GM19351 (cell line): Measurements from ENCODE around the gene SPRY1.

ENCODE experiments used
- ATAC-seq: cut with Tn5 transposase; IDR thresholded peaks from one replicate; pipeline ENCODE4 v1.9.1; 2021; ENCODE audit warnings: mild to moderate bottlenecking, moderate library complexity; ENCODE audit not compliant: unreplicated experiment

Gene SPRY1, protein sequence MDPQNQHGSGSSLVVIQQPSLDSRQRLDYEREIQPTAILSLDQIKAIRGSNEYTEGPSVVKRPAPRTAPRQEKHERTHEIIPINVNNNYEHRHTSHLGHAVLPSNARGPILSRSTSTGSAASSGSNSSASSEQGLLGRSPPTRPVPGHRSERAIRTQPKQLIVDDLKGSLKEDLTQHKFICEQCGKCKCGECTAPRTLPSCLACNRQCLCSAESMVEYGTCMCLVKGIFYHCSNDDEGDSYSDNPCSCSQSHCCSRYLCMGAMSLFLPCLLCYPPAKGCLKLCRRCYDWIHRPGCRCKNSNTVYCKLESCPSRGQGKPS

DNA sequence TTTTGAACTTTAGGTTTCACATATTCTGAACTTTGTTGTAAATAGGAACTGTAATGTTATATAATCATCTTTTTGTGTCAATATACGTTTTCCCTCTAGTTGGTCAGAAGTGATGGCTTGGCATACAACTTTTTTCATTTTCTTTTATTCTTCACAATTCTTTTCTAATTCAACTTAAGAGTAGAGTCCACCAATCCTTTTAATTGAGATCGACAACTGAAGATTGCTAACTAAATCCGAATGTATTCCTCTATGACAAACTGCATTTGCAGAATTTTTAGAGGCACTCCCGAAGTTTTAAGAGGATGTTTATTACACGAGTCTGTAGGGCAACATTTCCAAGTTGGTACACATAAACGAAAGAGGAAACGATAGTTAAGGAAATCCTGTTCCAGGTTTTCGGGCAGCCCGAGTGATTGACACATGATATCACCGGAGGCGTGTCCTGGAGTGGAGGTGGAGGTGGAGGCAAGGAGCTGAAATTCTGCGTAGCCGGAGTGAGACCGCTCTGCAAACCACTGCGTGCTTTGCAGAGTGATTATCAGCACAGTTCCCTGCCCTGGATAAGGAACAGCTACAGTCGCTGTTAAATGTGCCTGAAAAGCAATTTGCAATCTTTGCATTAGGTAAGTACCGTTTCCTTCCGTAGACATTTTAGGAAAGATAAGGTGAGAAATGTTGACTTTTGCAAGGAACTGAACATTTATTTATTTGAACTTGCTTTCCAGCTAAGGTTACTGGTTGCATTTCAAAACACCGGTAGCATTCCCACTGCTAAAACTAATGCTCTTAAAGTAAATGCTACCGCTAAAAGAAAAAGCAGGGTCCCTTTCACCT, at the start of gene SPRY1:
Gene SPRY1 (plus strand): TSS at position 489 of the 837 bp plus-strand sequence. CDS start 4,797 bp downstream, outside the sequence.
- peak; percentile 46 for ATAC-seq

DNA sequence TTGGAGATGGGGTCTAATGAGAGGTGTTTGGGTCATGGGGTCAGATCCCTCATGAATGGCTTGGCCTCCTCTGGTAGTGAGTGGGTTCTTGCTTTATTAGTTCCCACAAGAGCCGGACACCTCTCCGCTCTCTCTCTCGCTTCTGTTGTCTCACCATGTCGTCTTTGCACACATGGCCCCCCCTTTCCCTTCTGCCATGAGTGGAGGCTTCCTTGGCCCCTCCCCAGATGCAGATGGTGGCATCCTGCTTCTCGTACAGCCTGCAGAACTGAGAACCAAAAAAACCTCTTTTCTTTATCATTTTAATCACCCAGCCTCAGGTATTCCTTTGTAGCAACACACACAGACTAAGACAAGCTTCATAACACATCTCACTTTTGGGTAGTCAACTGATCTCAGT, 49.6 kb upstream of the SPRY1 start:
- ATAC-seq, result no peak

DNA sequence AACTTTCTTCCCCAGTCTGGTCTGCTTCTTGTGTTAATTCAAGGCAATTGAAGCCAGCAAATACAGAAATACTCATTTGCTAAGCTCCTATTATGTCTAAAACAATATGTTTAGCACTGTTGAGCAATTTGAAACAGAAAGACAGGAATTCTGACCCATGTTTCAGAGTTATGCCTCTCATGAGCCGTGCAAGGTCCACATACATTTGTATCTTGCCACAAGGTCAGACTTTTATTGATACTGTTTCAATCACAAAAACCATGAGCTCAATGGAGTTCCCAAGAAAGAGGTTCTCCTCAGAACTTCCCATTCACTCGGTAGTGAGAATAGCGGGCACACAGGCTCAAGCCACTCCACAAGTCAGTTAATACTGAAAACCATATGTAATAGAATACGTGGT, 47.6 kb upstream of the SPRY1 start:
- ATAC-seq, result no peak

DNA sequence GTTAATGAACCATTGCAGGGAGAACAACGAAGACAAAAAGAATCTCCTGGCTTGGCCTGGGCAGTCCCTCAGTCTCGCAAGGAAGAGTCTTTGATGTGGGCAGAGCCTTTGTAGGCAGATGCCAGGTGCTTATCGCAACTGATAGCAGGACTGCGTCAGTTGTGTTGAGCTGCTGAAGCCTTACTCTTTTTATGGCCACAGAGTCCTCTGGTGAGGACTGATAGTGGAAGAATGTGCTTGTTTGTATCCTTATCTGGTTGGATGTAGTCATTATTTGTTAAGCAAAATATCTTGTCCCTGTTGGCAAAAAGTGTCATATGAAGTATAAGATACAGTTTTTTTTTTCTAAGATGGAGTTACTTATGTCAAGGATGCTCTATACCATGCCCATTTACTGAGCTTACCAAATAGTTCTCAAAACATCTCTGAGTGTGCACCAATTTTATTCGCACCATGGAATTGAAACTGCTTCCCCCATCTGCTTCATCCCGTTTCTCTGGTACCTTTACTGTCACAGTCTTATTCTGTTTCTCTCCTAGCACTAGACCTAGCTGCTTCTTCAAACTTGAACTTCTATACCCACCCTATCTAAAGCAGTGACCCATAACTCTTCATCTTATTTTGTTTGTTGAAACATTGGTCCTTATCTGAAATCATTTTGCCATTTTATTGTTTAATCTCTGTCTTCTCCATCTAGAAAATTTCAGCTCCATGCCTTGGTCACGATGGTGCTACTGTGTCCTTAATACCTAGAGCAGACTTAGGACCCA, 47.0 kb upstream of the SPRY1 start:
- no peak for ATAC-seq

- ATAC-seq, result no peak
Observed at GRCh38 chr4:123350191-123350544, 46.4 kb upstream of the SPRY1 start.

DNA sequence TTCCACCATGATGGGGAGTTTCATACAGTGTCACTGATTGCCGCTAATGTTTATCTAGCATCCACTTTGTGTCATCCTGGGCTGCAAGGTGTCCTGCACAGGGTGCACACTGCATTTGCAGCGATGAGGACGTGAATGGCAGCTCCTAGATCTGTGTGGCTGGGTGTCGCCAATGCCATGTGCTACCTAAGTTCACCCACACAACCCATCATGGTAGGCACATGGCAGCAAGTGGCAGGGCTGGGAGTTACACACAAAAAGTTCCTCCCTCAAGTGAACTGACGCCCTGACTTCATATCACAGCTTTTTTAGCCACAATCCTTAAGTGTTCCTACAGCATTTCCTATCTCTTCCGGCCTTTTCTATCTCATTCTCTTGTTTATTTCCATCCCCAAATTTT, 45.9 kb upstream of the SPRY1 start:
- ATAC-seq, result no peak

DNA sequence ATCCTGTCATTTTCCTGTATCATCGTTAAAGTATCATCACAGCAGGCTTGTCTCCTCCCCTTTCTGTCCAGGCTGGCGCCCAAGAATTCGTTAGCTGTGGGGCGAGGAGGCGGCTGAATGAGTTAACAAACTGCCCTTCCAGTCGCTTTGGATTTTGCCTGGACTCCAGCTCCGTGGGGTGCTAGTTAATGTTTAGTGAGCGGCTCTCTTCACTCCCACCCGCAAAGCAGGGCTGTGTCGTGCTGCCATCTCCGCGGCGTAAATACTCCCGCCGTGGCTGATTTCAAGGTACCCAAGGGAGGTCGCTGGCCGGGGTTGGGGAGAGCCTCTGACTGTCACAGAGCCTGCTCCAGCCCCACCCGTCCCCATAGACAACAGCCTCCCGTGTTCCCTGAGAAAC, 44.9 kb upstream of the SPRY1 start:
- ATAC-seq, result no peak

- no peak for ATAC-seq
Observed at GRCh38 chr4:123352240-123352945, 44.2 kb upstream of the SPRY1 start.

DNA sequence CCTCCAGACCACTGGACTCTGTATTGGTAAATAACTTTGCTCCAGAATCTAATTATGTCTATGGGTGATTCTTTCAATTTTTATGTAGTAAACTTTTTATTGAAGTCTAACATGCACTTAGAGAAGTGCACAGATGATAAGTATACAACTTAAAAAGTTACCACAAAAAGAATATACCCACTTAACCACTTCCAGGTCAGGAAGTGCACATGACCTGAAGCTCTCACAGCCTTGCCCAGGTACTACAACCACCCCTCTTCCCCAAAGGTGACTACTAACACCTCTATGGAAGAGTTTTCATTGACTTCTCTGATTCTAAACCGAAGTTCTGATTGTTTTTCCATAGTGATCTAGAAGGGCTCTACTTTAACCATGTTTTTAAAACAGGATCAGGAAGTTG, 43.6 kb upstream of the SPRY1 start:
- ATAC-seq, result no peak

DNA sequence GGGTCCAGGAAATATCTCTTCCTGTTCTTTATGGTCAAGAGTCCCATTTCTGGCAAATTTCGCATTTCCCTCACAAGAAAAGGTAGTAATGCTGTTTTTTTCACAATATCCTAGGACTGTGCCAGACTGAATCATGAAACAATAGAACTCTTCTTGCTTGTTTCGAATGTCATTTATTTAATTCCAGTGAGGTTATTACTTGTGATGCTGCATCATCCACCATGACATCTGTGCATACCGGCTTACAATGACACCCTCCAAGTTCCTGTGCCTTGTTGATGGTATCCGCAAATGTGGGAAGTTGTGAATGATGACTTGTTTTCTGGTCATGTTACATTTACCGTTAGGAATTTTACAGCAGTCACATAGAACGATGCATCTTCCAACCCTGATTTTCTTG, 42.9 kb upstream of the SPRY1 start:
- no peak for ATAC-seq

DNA sequence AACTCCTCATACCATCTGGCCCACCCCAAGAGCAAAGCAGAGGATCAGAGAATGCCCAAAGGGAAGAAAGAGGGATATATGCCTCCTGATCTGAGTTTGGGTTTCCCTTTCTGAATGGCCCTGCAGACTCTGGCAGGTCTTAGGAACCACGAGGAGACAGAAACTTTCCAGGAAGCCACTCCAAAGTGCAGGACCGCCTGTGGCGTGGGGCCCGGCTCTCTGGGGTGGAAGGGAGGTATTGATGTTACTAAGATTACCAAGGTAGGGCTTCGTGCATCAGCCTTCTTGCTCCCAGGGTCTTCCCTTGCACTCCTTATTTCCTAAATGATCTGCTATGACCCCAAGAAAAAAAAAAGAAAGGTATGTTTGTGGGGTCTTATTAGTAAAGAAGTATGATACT, 41.9 kb upstream of the SPRY1 start:
- no peak for ATAC-seq

DNA sequence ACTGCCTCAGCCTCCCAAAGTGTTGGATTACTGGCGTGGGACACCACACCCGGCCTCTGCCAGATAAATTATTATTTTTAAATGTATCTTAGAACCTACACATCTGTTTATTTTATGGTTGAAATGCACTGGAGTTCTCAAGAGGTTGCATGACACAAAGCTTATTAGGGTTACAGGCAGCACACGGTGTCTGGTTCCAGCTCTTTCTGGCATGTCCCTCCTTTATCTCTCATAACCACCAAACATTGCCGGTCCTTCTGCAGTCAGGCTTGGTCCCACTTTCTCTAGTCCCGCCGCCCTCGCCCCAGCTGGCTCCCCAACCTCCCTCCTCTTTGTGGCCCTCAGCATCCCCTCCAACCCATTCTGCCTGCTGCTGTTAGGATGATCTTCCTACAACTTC, 39.7 kb upstream of the SPRY1 start:
- ATAC-seq, result no peak

DNA sequence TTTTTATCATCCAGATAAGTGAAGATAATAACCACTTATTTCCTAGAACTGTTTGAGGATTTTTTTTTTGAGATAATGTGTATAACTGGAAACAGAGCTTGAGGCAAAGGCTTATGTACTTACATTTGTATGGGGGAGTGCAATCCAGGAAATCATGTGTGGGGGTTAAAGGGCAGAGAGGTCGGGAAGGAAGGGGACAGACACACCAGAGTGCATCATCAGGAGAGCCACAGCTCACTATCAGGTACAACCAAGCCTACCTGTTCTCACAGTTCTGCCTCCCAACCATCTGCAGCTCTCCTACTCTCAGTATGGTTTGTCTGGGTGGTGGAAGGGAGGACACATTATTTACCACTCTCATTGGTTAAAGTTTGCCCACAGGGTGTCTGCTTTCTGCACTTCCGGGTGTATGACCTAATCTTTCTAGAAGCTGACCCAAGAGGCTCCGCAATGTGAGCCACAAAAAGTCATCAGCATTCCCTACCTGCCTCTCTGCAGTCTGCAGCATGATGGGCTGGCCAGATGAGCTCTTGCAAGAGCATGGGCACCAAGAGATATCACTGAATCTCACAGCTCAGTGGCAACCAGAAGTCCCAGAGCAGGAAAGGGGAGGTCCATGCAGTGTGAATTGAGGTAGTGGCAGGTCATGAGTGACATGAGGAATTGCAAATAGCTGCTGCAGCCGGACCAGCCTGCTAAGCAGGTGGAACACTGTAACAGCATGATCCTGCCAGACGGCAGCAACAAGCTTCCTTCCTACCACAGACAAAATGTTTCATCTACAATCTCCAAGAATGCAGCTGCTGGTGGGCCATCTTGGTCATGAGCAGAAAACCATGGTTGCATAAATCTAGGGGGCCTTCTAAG, 36.9 kb upstream of the SPRY1 start:
- no peak for ATAC-seq

DNA sequence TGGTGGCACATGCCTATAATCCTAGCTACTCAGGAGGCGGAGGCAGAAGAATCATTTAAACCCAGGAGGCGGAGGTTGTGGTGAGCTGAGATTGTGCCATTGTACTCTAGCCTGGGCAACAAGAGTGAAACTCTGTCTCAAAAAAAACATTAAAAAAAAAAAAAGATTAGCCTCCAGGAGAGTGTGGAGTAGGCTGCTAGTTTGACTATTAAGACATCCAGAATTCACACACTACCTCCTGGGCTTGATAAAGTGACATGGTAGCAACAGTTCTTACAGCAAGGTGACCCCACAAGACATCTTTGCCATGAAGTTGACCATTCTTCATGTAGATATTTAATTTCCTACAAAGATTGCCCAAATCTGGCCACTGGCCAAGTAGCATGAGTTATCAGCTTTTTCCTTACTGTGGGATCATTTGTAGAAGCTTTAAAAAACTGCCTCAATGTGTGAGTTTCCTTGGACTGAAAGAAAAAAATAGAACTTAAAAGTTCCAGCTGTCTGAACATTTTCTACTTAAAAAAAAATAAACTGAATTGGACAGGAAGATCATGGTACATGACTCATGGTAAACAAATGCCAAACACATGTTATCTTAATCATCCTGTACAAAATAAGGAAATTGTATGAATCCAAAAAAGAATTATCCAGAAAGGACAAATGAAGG, 35.3 kb upstream of the SPRY1 start:
- ATAC-seq, result no peak

DNA sequence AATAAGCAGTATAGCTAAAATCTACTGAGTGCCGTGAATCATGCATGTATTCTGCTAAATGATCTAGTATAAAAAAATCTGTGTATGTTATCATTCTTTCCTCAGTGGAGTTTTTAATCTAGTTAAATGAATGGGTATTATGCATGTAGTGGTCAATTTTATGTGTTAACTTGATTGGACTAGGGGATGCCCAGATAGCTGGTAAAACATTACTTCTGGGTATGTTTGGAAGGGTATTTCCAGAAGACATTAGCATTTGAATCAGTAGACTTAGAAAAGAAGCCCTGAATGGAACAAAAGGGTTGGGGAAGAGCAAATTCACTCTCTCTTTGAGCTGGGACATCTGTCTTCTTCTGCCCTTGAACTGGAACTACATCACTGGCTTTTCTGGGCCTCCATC, 34.5 kb upstream of the SPRY1 start:
- no peak for ATAC-seq

DNA sequence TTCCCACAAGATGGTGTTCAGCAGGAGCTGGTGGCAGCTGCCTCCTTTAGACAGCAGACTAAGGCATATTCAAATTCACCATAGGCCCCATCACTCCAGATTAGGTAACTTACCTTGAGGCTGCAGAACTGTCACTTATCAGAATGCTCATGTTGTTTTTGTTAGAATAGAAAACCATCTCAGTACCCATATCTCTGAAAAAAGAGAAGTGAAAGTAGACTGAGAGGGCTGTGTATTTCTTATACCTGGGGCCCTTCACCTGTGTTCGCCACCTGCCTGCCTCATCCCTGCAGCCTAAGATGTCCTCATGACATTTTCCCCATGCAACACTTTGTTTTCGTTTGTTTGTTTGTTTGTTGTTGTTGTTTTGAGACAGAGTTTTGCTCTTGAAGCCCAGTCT, 32.9 kb upstream of the SPRY1 start:
- peak; percentile 96 for ATAC-seq

GRCh38 chr4:123364906-123365305, 31.7 kb upstream of the SPRY1 start:
- no peak for ATAC-seq

DNA sequence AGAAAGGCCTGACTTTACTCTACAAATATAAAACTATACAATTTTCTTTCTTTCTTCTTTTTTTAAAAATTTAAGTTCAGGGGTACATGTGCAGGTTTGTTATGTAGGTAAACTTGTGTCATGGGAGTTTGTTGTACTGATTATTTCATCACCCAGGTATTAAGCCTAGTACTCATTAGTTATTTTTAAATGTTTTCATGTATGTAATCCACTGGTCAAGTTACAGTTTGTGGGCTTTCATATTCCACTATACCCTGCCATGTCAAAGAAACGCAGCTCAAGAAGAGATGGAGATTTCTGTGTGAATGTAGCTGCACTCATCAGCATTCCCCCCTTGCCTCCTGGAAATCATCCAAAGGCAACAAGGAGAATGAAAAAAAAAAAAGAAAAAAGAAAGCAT, 31.2 kb upstream of the SPRY1 start:
- ATAC-seq, result no peak

DNA sequence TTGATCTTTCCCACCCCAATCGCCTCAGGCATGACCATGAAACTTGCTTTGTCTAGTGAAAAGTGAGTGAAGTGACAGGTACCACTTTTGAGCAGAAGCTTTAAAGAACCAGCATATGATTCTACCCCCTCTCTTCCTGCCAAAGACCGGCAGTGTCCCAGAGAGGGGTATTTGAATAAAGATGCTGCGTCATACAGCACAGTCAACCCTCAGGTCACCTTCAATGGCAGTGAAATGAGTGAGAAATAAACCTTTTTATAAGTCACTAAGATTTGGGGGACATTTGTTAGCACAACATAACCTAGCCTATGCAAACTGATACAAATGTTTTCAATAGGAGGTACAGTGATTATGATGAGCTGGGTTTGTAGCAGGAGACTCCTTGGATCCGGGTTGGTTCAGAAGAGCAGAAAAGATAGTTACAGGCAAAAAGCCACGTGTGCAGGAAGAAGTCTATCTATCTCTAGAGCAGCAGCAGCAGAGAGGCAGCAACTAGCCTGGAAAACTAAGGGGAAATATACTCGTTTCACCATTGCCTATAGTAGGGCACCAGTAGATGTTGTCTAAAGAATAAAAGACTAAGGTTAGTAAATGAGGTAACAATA, 30.3 kb upstream of the SPRY1 start:
- ATAC-seq, result no peak
